NCI-H2107 (cell line): ENCODE results near the gene USP32.
"Not testable (repeated sequence)": the region's sequence is repeated elsewhere in the genome, so short reads cannot be mapped to it uniquely, and the experiment has no call there.

ENCODE experiments used
- DNase-seq: peaks from one replicate; lab custom pipeline; 2025; lab: John Stamatoyannopoulos, UW

Gene USP32

GRCh38 chr17:60330731-60331130, 61.2 kb downstream of the USP32 start:
- DNase-seq = no peak

- DNase-seq = no peak
Measured at GRCh38 chr17:60328679-60329078, 63.3 kb downstream of the USP32 start.

- DNase-seq = no peak
Measured at GRCh38 chr17:60327901-60328273, 64.0 kb downstream of the USP32 start.

- no peak for DNase-seq
Measured at GRCh38 chr17:60327134-60327900, 64.6 kb downstream of the USP32 start.

GRCh38 chr17:60326702-60327101, 65.2 kb downstream of the USP32 start:
- no peak for DNase-seq

- no peak for DNase-seq
Measured at GRCh38 chr17:60325730-60326524, 66.0 kb downstream of the USP32 start.

- no peak for DNase-seq
Measured at GRCh38 chr17:60323754-60324153, 68.2 kb downstream of the USP32 start.

- no peak for DNase-seq
Measured at GRCh38 chr17:60322056-60322387, 69.9 kb downstream of the USP32 start.

GRCh38 chr17:60321336-60322055, 70.4 kb downstream of the USP32 start:
- no peak for DNase-seq

- no peak for DNase-seq
Measured at GRCh38 chr17:60318830-60319229, 73.1 kb downstream of the USP32 start.

GRCh38 chr17:60318326-60318725, 73.6 kb downstream of the USP32 start:
- no peak for DNase-seq

GRCh38 chr17:60315650-60316049, 76.3 kb downstream of the USP32 start:
- no peak for DNase-seq

- not testable (repeated sequence) for DNase-seq
Measured at GRCh38 chr17:60314900-60315299, 77.0 kb downstream of the USP32 start.

GRCh38 chr17:60314423-60314822, 77.5 kb downstream of the USP32 start:
- DNase-seq = no peak

- no peak for DNase-seq
Measured at GRCh38 chr17:60311936-60312335, 80.0 kb downstream of the USP32 start.

- DNase-seq = no peak
Measured at GRCh38 chr17:60311186-60311585, 80.7 kb downstream of the USP32 start.

- DNase-seq = no peak
Measured at GRCh38 chr17:60305141-60305540, 86.8 kb downstream of the USP32 start.

GRCh38 chr17:60304502-60304901, 87.4 kb downstream of the USP32 start:
- no peak for DNase-seq

- no peak for DNase-seq
Measured at GRCh38 chr17:60303406-60304099, 88.4 kb downstream of the USP32 start.

- no peak for DNase-seq
Measured at GRCh38 chr17:60301649-60302048, 90.3 kb downstream of the USP32 start.

- DNase-seq = no peak
Measured at GRCh38 chr17:60300949-60301348, 91.0 kb downstream of the USP32 start.

- no peak for DNase-seq
Measured at GRCh38 chr17:60300011-60300410, 91.9 kb downstream of the USP32 start.
